NCI-H2107 (cell line): ENCODE data around the gene NTF3.

ENCODE experiments used
- DNase-seq: peaks from one replicate; lab custom pipeline; 2025; lab: John Stamatoyannopoulos, UW

NTF3 gene

DNA sequence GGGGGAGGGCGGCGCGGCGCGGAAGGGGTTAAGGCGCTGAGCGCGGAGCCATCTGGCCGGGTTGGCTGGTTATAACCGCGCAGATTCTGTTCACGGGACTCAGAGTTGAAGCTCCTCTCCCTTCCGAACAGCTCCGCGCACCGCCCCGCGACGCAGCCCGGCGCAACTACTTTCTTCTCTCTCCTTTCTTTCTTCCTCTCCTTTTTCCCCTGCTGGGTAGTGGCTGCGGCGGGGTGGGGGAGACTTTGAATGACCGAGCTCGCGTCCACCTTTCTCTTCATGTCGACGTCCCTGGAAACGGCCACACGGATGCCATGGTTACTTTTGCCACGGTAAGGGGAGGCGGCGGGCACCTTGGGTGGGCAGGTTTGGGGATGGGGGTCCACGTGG lies at the start of gene NTF3:
Gene NTF3 (plus strand): TSS at position 98 of the 390 bp plus-strand sequence. CDS start 217 bp downstream, at position 315.
- no peak for DNase-seq

DNA sequence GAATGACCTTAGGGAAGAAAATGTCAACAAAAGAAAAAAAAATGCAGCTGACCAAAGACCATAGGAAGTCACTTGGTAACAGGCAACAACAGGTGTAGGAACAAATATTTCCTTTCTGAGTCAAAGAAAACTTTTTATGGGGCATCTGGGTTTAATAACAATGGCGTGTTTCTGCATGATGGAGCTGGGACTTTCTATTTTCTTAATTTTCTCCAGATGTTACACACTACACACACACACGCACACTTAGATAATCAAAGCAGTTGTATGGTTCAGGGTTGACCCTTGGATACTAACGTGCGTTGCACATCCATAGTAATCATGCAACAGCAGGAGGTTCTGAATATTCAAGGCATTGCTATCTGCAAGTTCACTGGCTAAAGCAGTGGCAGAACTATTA lies 47.9 kb upstream of the NTF3 start:
- DNase-seq: no peak

DNA sequence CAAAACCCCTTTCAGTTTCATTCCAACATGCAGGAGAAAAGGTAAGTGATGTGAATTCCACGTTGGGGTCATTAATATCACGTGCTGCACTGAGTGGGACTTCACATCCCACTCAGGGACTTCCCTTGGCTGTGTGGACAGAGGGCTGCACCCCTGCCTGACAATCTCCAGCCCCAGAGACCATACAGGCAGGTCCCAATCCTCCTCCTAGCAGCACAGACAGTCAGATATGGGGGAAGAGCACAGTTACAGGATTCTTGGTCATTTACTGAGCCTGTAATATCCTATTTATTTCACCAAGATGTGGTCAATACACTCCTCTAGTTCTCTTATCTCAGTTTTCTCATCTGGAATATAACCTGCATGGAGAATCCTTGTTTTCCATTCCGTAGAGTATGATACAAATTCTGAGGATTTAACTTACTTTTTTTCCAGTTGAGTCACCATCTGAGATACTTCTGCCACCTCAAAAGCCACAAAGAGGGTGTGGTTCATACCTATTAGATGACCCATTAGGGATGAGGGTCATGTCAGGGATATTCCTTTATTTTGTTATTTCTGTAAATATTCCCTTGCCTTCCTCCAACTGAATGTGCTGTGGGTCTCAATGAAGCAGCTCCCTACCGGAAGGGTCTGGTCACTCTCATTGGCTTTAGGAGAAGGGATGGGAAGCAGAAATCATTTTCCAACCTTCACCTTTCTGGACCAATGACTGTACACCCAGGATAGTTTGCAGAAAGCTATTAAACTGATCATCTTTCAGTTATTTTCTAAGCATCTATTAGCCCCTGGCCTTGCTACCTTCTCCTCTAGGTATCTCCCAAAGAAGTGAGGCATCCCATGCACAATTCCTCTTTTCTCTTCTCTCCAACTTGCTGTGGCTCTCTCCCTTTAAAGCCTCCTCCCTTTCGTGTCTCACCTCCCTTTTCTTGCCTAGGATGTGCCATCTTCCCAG lies 43.0 kb upstream of the NTF3 start:
- DNase-seq: no peak

DNA sequence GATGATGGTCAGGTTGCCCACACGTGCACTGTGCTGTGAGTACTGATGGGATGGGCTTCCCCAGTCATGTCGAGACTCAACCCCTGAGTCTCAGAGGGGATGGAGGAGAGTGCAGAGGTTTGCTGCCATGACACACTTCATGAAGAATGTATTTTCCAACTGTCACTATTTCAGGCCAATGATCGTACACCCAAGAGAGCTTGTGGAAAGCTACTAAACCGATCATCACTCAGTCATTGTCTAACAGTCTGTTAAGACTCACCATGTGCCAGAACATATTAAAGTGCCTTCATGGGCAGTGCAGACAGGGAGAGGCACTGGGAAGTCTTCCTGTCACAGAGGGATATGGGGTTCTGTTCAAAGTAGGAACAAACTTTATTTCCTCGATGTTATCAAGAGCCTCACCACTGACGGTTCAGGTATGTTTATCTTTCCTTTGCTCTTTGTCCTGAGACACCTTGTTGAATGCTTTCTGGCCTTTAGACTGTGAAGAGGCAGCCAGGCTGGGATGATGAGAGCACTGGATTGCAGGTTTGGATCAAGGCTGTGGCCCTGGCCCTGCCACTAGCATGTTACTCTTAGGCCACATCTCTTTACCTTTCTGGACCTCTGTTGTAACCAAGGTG lies 41.6 kb upstream of the NTF3 start:
- no peak for DNase-seq

DNA sequence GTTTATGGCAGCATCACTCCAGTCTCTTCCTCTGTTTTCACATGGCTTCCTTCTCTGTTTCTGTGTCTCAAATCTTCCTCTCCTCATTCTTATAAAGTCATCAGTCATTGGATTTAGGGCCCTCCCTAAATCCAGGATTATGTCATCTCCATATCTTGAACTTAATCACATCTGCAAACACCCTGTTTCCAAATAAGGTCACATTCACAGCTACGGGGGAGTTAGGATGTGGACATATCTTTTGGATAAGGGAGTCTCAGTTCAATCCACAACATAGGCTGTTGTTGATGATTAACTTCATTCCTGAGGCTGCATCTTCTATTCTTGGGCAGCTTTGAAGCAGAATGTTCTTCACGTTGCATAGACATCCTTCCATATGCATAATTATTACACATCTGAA lies 40.3 kb upstream of the NTF3 start:
- DNase-seq: no peak

DNA sequence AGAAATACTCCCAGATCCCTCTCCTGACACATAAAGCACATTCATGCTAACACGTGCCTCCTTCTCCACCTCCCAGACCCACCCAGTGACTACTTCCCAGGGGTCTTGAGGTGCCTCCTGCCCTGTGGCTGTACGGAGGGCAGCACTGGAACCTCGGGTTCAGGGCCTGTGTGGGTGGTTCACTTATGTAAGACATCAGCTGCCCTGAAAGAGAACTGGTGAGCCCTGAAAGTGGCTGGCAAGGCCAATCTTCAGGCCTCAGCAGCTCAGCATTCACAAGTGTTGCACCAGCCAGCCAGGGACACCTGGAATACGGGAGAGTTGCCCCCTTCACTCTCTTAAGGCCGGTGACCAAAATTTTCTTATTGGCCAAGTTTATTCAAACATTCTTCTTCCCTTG lies 38.9 kb upstream of the NTF3 start:
- no peak for DNase-seq

DNA sequence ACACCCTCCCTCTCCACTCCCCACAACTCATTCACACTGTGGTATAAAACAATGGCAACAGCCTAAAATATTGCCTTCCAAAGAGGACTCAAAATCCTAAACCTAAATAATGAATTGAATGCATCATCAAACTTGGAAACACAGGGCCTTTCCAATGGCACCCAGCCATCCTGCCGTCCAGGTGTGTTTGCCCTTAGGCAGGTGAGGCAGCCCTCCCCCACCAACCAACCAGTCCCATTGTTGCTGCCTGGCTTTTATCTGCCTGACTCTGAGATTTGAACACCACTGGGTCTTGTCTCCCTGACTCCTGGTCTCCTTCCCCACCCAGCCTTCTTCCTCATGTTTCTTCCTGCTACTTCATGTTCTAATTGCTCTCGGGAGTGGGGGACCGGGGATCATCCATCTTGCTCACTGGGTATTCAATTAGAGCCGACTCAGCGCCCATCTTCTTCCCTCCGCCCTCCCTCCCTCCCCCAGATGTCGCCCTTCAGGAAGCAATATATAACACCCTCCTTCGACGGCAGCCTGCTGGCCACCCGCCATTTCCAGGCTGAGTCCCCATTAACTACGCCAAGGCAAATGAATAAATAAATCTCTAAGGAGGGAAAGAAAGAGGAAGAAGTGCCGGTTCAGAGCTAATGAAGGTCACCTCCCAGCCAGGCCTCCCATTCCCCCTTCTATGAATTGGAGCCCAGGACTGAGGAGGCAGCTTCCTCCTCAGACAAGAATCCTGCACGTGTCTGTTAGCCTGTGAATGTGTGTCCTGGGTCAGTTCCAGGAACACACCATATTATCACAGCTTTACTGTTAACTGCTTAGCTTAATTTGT lies 36.3 kb upstream of the NTF3 start:
- no peak for DNase-seq

DNA sequence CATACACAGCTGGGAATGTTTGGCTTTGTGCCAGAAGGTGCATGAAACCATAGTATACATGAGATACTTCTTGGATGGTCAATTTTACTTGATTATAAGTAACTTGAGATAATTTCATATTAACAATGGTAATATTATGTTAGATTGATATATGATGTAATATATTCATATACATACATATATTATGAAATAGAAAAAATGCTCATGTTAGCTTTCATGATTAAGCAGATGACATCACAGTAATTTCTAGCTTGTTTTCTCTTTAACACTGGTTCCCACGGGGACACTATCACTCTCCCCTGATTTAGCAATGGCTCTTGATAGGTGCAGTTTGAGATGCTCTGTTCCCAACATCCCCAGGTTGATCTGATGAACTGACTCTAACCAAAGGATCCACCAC lies 35.4 kb upstream of the NTF3 start:
- no peak for DNase-seq

DNA sequence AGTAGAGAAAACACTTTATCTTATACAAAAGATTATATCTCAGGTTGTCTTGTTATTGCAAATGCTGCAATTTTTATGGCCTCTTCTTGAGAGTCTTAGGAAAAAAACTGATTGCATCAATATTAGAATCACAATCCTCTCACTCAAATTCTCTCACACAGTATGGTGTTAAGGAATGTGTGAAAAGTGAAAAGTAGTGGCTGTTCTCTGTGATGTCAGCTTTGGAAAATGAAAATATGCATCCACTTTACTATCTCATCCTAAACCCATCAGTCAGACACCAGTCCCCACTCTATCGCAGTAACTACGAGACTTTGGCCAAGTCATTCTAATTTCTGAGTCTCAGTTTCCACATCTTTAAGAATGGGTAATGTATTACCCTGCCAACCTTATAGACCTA lies 32.6 kb upstream of the NTF3 start:
- no peak for DNase-seq

DNA sequence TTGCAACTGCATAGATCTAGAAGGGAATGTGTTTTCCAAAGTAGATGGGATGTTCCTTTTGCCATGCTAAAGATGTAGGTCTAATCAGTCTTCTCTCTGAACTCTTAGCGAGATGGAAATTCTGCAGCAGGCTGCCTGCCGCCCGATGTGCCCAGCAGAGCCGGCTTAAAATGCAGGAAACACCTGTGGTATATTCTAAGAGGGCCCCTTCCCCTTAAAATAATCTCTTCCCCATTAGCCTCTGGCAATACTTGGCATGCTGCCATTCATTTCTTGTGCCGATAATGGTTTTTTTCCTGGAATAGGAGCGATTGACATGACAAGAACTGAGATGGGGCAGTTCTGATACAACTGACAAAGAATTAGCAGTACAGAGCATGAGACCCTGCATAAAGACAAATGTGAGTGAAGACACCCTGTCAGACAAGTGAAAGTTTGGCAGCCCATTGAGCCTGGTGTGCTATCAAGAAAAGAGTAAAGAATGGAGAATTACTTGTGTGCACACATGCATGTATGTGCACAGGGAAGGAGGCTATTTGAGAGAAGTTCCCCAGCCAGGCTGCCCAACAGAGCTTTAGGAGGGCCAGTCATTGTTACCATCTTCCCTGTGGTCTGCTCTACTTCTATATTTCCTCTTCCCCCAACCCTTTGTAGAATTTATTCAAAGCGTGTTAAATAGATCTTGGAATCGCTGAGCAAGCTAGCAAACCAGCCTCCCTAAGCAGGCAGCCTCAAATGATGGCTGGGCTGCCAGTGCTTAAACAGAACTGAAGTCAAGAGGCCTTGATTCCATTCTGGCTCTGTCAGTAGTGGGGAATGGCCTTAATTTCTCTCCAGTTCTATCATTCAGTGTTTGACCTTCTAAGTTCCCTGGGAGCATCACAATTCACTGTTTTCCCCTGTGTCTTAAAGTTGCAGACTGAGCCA lies 29.6 kb upstream of the NTF3 start:
- no peak for DNase-seq

DNA sequence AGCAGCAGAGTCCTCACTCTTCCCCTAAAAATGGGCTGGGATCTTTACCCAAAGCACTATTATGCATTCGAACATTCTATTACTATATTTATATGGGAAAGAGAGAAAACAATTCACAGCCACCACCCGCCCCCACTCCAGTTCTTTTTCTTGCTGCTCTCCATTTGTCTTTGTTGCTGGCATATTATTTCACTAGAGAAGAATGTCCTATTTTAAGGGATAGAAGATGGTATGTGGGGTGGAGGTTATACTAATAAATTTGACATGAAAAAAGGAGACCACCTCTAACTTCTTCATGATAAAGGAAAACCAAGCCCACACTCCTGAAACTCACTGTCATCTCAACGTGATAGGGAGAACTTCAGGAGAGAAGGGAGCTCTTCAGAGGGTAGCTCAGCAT lies 28.5 kb upstream of the NTF3 start:
- DNase-seq: no peak

DNA sequence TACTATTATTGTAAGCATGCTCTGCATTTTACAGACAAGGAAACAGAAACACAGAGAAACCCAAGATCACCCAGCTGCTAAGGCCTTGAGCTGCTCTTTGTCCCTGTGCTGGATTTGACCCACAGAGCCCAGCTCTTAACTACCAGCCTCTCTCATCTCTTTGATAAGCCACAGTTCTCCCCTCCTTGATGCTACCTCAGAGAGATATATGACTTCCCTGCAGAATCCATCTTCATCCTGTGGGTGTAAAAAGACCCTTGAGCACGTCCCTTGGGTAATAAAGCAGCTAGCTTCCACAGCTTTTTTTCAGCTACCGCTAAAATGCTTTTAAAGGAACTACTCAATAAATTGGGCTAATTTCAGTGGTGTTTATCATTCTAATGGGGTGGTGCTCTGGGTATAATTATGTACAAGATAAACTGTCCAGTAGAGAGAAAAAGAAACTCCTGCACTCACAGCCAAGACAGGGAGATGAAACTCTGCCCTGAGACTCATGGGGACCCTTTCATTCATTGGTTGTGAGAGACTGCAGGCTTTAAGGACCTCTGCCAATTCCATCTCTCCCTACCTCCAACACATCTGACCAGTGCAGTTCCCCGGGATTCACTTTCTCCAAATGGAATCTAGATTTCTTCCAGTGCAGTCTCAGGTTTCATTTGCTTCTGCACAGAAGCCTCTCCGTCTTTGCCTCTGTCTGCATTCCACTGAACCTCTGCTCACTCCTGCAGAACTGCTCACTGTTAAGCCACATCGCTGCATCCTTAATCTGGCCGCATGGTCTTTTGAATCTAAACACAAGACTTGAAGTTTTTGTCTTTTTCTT lies 24.7 kb upstream of the NTF3 start:
- DNase-seq: no peak

DNA sequence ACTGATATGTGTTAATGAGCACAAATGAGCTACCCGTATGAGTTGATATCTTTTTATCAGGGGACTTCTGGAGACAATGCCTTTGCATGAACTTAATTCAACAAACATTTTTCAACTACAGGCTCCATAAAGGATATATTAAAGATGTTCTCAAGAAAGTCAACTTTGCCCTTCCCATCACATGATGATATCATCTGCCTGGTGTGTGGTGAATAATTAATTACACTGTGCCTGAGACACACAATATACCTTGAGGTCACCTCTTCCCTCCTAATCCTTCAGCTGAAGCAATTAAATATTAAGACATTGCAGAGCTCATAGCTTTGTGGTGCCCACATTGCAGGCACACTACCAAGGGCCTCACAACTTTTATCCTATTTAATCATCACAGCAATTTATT lies 22.3 kb upstream of the NTF3 start:
- DNase-seq: no peak

DNA sequence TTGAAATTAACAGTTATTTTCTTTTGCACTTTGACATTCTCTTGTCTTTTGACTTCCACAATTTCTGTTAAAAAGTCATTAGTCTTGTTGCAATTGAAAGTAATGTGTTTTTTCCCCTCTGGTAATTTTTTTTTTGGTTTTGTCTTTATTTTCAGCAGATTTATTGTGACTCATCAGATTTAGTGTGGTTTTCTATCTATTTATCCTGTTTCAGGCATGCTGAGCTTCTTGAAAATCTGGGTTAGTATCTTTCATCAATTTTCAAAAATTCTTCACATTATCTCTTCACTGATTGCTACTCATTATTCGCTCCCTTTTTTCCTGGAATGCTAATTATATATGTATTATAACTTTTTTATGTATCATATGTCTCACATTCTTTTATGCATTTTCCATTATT lies 15.3 kb upstream of the NTF3 start:
- DNase-seq: no peak

DNA sequence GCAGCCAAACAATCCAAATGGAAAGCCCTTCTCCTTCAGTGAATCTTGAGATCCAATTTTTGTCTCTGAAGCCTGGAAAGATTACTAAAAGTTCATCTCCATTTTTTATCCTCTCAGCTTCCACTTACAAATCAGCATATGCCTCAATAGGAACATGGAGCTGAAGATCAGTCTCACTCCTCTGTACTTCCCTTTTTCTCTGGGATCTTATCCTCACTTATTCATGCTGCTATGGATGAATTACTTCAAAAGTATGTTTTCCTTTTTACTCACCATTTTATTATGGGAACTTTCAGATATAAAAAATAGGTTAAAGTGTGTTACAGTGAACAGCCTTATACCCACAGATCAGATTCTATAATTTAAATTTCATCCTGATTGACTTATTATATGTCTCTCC lies 14.4 kb upstream of the NTF3 start:
- no peak for DNase-seq

DNA sequence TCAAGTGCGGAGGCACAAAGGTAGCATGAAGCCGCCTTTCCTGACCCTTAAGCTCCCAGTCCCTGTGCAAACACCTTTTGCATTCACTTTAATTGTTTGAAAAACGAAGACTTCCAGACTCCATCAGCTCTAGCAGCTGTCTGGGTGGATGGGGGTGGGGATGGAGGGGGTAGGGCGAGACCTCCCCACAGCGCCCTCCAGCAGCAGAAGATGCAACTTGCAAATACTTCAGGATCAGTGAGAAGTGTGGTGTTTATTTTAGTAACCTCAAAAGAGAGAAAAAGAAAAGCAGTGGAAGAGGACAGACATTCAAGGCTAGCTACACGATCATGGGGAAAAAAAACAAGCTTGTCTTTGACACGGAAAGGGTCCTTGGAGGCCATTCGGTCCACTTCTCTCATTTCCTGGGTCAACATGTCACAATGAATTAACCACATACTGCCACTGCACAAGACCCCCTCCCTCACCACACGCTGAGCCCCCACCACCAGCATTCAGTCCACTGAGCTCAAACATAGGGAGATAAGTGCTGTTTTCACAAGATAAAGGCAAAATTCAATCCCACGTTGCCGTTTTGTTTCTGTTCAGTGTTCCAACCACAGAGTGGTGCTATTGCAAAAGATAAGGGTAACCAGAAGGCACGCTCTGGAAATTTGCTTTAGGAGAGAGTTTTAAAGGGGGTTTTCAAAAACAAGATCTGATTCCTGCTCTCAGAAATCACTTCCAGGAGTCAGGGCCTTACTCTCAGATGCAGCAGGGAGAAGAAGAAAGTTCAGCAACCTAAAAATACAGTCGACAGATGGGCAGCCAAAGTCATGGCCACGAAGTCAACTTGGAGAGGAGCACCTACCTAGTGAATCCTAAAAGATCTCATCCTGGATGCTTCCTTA lies 3.3 kb upstream of the NTF3 start:
- peak; percentile 71 for DNase-seq

DNA sequence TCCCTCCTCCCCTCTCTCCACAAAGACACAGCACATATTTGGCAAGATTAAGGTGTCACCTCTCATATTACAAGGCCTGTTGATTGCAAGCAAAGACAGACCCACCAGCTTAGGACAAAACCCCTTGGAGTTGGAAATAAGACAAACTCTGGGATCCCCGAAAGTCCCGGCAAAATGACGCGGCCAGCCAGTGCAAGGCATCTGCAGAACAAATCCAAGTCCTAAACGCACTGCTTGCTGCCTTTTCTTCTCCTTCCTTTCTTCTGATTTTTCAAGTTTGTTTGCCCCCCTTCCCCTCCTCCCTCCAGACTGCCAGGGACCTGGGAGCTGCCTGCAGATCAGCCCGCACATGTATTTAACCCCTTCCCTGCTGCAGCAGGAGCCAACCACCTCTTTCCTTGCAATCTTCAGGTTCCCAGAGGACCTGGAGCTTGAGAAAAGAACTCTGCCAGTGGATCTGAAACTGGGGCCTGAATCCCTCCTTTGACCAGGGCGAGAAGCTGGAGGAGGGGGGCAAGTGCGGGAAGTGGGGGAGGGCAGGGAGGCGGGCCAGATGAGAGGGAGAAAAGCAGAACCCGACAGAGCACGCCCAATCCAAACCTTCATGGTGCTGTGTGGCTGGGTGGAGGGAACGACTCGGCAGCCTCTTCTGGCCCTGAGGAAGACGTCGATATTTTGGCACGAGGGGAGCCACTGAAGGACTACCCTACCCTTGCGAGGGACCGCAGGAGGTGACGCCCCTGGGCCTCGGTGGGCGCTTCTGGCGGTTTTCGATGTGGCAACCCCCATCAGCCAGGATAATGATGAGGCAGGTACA lies 2.0 kb upstream of the NTF3 start:
- no peak for DNase-seq
